A204.1 (cell line): ENCODE data around the gene TMEM138.

Source experiments
- FAIRE-seq: peaks from 2 replicates; lab custom pipeline; 2012; peaks lifted over from hg19 to GRCh38; lab: Jason Lieb, UNC

TMEM138 gene

GRCh38 chr11:61361741-61362541, at the start of gene TMEM138, which contains the start of gene CYB561A3:
Gene TMEM138, plus strand, starts transcription at chr11:61362374. Its CDS starts 2,017 bp downstream, at chr11:61364391.
Gene CYB561A3, minus strand, starts transcription at chr11:61361882. Its CDS starts 5,169 bp downstream, at chr11:61356713.
- peak; percentile 72 for FAIRE-seq

- no peak for FAIRE-seq
These were observed 46.9 kb upstream of the TMEM138 start for GRCh38 chr11:61315260-61315659.

DNA sequence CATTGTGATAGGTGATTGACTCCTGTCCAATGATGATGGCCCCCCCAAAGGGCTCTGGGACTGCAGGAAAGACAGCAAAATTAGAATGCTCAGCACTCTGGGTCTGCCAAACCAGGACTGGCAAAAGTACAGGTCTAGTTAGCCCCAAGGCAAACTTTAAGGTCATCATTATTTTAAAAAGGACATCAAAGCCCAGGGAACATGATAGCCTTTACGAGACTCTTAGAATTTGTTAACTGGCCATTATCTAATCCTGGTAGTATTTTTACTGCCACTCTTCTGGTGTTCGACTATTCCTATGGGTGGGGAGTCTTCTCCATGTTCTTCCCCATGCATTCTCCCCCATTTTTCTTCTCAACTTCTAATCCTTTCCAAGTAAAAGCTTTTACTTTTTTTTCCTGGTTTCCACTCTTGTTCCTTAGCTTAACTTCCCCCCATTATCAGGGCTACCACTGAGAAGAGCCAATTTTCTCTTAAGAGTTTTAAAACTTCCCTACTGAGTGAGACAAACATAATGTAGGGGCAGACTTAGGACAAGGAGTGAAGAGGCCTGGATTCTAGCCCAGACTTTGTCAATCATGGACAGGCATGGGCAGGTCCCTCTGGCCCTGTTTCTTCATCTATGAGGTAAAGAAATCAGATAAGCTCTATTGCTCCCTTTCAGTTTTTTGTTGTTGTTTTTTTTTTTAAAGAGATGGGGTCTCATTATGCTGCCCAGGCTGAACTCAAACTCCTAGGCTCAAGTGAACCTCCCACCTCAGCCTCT, 36.3 kb upstream of the TMEM138 start:
- FAIRE-seq = no peak

GRCh38 chr11:61327669-61328071, 34.5 kb upstream of the TMEM138 start:
- FAIRE-seq = no peak

DNA sequence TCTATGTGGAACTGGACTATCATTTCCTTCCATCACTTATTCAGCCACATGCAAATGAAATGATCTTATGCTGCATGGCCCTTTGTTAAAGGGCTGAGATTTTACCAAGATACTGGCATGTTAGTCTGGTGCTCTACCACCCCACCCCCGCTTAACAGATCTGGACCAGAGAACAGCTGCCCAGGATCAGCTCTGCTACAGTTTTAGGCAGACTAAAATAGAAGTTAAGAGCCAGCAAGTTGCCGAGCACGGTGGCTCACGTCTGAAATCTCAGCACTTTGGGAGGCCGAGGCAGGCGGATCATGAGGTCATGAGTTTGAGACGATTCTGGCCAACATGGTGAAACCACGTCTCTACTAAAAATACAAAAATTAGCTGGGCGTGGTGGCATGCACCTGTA, 33.8 kb upstream of the TMEM138 start:
- no peak for FAIRE-seq

DNA sequence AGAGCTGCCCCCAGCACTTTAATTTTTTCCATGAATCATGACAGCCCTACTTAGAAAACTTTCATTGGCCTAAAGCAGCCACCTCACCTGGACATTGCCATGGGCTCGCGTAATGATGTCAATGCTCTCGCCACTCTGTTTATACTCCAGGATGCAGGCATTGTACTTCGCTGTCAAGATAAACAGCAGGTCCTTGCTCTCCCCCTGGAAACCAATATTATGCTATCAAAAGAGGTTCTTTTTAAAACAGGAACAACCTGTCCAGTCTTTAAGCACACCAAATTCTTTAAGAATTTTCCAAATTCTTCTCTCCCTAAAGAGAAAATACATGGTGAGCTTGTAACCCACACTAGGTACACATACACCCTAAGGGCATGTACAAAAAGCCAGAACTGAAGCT, 32.3 kb upstream of the TMEM138 start:
- FAIRE-seq = no peak

DNA sequence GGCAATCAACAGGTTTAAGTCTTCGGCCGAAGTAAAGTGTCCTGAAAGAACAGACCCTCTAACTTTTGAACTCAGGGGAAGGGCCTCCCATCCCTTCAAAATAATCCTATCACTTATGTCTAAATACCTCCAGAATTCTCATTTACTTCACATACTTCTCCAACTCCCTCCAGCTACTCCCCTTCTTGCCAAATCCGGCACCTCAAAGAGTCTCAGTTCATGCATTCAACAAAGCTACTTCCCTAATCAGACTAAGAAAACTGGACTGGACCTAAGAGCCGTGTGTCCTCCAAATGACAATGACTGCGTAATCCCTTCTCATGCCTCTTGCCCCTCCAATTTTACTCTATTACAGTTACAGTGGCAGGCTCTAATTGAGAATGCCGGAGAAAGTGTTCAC, 30.5 kb upstream of the TMEM138 start:
- FAIRE-seq = no peak

DNA sequence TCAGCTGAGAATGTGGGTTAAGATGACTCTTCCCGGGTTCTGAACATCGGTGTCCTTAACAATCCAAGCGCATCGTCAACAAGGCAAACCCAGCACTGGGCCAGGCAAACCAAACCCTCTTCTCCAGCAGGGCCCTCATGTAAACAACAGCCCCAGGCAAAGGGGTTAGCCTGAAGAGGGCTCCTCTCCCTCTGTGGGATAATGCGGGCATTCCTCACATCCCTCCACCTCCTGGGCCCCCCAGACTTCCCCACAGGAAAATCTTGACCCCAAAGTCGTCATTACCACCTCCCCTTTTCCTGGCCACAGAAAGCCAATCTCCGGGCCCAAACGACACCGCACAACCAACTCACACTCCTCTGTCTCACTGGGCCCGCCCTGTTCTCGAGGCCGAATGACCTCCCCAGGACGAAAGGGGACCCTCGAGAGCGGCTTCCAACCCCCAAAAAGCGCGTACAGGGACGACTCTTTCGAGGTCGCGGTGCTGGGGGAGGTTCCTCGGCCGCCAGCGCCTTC, 29.8 kb upstream of the TMEM138 start:
- no peak for FAIRE-seq

DNA sequence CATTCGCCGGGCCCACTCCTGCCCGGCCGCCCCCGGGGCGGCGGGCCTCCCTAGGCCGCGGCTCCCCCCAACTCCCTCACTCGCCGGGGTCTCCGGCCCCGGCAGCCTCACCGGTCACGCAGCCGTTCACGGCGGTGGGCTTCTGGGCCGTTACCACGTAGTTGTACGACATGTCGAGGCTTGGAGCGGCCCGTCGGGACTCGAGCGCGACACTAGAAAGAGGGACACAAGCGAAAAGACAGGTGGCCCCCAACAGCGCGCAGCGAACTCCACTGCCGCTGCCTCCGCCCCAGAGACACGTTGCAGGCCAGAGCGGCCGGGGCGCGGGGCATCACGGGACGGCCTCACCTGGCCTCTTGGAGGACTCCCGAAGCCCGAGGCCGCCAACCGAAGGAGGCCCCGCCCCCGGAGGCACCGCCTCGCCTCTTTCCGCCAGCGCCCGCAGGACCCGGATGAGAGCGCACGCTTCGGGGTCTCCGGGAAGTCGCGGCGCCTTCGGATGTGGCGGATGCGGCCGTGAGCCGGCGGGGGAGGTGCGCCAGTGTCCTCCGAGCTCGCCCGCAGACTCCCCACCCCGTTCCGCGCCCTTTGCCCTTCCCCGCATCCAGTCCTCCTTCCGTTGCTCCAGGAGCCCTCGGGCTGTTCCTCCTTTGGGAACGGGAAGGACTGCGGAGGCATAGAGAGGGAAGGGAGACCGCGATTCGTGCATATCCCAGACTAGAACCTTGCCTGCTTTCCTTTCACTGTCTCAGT, 29.2 kb upstream of the TMEM138 start, which contains the start of the genes DDB1 and TKFC:
DDB1 (minus strand) TSS at position 309 of the 753 bp plus-strand sequence; CDS start at position 172, 137 bp downstream.
TKFC (plus strand) TSS at position 432 of the 753 bp plus-strand sequence. CDS start 1,501 bp downstream, outside the sequence.
- FAIRE-seq = no peak

- FAIRE-seq = no peak
These were observed 28.4 kb upstream of the TMEM138 start for GRCh38 chr11:61333550-61334433.

GRCh38 chr11:61334434-61335354, 27.5 kb upstream of the TMEM138 start:
- no peak for FAIRE-seq

DNA sequence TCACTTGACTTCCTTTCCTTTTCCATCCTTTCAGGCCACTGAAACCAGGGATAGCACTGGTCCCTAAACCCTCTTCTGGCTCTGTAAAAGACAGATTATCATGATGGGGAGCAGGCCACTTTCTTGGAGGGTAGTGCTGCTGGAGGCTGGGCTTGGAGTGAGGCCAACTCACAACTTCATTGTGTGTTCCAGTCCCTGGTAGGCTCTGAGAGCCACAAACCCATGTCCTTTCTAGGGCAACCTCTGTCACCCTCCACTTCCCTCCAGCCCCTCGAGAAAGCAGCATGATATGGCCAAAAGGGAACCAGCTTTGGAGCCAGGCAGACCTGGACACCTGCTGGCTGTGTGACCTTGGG, 26.8 kb upstream of the TMEM138 start:
- no peak for FAIRE-seq

DNA sequence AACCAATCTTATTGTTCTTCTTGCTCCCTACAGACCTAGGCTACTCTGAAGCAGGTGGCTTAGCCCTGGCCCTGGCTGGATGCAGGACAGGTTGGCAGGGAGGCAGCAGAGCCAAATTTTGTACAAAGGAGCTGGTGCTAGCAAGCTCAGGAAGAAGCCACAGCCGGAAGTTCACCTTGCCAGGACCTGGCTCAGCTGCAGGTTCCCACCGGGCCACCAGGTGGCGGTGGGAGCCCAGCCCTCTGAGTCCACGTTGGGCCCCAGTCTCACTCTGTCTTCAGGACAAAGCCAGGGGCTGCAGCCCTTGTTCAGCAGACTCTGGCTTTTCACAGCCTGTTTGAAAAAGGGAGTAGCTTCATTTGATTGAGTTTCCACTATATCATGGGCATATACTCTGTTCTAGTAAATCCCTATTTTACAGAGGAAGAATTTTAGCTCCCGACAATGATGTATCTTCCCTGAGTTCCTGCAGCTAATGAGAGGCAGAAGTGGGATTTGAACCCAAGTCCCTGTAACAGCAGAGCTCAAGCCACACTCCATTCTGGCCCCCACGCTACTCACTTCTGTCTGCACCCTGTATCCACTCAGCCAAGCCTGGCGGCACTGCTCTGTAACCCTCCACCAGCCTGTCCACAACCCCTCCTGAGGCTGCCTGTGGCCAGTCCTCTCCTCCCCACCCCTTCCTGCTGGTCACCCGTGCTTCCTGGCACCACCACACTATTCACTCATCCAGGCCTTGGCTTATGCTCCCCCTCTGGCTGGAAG, 25.8 kb upstream of the TMEM138 start:
- FAIRE-seq = no peak

DNA sequence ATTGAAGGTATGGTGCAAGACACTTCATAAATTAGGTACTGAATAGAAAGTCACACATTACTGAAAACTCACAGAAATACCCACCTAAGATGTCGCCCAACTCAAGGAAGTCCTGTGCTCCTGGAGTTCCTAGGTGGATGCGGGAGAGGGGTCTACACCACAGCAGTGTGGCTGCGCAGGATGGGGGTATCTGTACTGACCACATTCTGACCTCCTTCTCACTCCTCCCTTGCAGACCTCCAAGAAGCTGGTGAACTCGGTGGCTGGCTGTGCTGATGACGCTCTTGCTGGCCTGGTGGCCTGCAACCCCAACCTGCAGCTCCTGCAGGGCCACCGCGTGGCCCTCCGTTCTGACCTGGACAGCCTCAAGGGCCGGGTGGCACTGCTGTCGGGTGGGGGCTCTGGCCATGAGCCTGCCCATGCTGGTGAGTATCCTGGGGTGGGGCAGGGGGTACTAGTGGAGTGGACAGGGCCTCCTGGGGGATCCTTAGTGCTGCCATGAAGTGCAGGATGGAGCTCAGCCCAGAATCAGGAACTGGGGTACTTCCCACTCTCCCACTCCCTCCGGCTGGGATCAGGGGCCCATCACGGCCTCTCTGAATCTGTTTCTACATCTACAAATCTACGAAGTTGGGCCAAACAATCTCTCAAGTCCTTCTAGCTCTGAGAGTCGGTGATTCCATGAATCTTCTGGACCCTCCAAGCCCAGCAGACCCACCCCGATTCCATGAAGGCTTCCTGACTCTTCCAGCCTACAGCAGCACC, 24.3 kb upstream of the TMEM138 start:
- FAIRE-seq = no peak

DNA sequence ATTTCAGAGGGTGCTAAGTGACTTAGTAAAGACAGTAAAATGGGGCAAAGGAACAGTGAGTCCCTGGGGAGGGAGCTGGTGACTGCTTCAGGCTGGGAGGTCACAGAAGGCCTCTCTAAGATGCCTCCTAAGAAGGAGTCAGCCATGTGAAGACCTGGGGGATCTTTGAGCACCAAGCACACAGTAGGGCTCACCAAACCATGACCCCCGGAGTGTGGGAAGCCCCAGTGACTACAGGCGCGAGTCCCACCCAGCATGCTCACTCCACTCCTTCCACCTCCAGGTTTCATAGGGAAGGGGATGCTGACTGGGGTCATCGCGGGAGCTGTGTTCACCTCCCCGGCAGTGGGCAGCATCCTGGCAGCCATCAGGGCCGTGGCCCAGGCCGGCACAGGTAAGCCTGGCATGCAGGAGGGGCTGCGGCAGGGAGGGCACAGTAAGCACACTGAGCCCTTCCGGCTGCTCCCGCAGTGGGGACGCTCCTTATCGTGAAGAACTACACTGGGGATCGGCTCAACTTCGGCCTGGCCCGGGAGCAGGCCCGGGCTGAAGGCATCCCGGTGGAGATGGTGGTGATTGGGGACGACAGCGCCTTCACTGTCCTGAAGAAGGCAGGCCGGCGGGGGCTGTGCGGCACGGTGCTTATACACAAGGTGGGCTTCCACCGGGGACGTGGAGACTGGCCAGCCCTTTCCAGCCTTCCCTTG, 23.2 kb upstream of the TMEM138 start:
- no peak for FAIRE-seq

- no peak for FAIRE-seq
These were observed 22.7 kb upstream of the TMEM138 start for GRCh38 chr11:61339490-61339878.

DNA sequence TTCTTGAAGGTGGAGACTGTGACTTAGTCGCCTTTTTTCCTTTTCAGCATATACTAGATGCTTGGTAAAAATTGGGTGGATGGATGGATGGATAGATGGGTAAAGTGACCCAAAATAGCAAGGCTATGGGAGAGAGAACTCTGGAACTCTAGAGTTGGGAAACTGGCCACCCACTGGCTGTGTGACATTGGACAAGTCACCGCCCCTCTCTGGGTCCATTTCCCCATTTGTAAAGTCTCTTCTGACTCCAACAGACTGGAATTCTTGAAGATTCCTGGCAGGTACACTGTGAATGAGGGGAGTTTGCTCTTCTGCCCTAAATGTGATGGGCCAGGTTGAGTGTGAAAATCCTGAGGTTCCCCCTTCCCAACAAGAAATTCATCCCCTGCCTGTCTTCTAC, 21.2 kb upstream of the TMEM138 start:
- FAIRE-seq = no peak

DNA sequence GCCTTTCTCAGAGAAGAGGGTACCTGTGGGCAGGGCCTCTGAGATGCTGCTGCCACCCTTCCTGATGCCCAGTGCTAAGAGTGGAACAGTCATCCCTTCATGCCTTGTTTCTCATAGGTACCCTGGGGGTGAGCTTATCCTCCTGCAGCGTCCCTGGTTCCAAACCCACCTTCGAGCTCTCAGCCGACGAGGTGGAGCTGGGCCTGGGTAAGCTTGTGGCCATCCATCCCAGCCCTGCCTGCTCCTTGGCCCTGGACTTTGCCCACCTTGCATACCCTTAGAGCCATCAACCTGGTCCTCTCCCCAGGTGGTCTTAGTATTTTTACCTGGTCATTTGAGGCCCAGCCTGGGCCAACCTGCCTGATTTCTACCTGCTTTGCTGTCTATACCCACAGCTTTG, 20.5 kb upstream of the TMEM138 start:
- FAIRE-seq = no peak
